GM12878 (cell line): ENCODE results near the gene B4GALT3. TPM values are rescaled to one million over a fixed set of nuclear protein-coding genes. Genes with fewer than 3 reads are reported as not detected.

Experiments
- ATAC-seq: fragments of 200-7000 bp; cut with Tn5 transposase; 3 replicates; pipeline ENCODE4 v1.9.1; 2020; ENCODE audit warnings: mild to moderate bottlenecking, moderate library complexity
- BruUV-seq: library from RNA; stranded (reverse); fragments of 400-500 nt; replicated peaks from 2 replicates; lab custom pipeline; 2021; lab: Mats Ljungman, UMichigan
- CTCF ChIA-PET: fragments of 300-600 bp; sonication (Branson Sonifier 250); formaldehyde crosslinking; extraction: SDS; loops from one replicate; lab custom pipeline; 2021; ENCODE audit warnings: inconsistent platforms; lab: Yijun Ruan, JAX
- POLR2A ChIA-PET: fragments of 350-600 bp; formaldehyde crosslinking; extraction: SDS; loops from one replicate; lab custom pipeline; 2021; ENCODE audit warnings: inconsistent platforms; lab: Charles Lee
- RAD21 ChIA-PET: fragments of 300-600 bp; sonication (Branson Sonifier 250); formaldehyde crosslinking; loops from one replicate; lab custom pipeline; 2023; ENCODE audit warnings: antibody characterized with exemption; ENCODE audit not compliant: unreplicated experiment; lab: Charles Lee
- SMC1A ChIA-PET: fragments of 300-600 bp; sonication (Branson Sonifier 250); formaldehyde crosslinking; loops from one replicate; lab custom pipeline; 2023; ENCODE audit not compliant: unreplicated experiment, uncharacterized antibody; lab: Charles Lee
- DNase-seq: peaks from one replicate; pipeline ENCODE4 v3.0.0-alpha.2; 2011; ENCODE audit warnings: low read depth, low spot score
- FAIRE-seq: peaks from 3 replicates; lab custom pipeline; 2011; peaks lifted over from hg19 to GRCh38; lab: Jason Lieb, UNC
- H2AFZ ChIP-seq: 2 replicates; pipeline ENCODE4 v1.6.0; 2011; ENCODE audit warnings: low read depth, low read length, control low read depth; ENCODE audit not compliant: control insufficient read depth
- H3K27ac ChIP-seq: 2 replicates; pipeline ENCODE4 v1.5.1; 2011; ENCODE audit warnings: control low read depth; ENCODE audit not compliant: control insufficient read depth, insufficient read depth
- H3K27me3 ChIP-seq, 2 experiments: replicated peaks in 1 of 2; 2 replicates each; pipeline versions ENCODE4 v1.6.0 to v1.6.1; 2011; ENCODE audit warnings: low read length in 1 of 2; ENCODE audit not compliant: control insufficient read depth in 2 of 2, insufficient read depth in 2 of 2
- H3K36me3 ChIP-seq, 2 experiments: 2 replicates each; pipeline ENCODE4 v1.5.1; 2011; ENCODE audit warnings: low read length in 1 of 2; ENCODE audit not compliant: control insufficient read depth in 2 of 2, insufficient read depth in 2 of 2
- H3K4me1 ChIP-seq: 2 replicates; pipeline ENCODE4 v1.6.1; 2011; ENCODE audit warnings: mild to moderate bottlenecking, low read length, moderate library complexity, mixed read lengths; ENCODE audit not compliant: control insufficient read depth, insufficient read depth
- H3K4me2 ChIP-seq: 2 replicates; pipeline ENCODE4 v1.6.0; 2011; ENCODE audit warnings: control low read depth; ENCODE audit not compliant: control insufficient read depth, insufficient read depth
- H3K4me3 ChIP-seq: fragments of 200-600 bp; sonication (generic); 2 replicates; pipeline ENCODE4 v1.5.1; 2016
- H3K79me2 ChIP-seq: 2 replicates; pipeline ENCODE4 v1.6.0; 2011; ENCODE audit warnings: low read length; ENCODE audit not compliant: control insufficient read depth, insufficient read depth
- H3K9ac ChIP-seq: 2 replicates; pipeline ENCODE4 v1.8.0; 2011; ENCODE audit warnings: low read length, control low read depth, mixed read lengths; ENCODE audit not compliant: control insufficient read depth, insufficient read depth
- H3K9me3 ChIP-seq: replicated peaks from 3 replicates; pipeline ENCODE4 v1.5.1; 2011; ENCODE audit warnings: mild to moderate bottlenecking, low read length; ENCODE audit not compliant: control insufficient read depth, insufficient read depth
- H4K20me1 ChIP-seq: 2 replicates; pipeline ENCODE4 v1.6.0; 2011; ENCODE audit not compliant: control insufficient read depth, insufficient read depth
- ASH2L ChIP-seq: fragments of 300-600, 200-600 bp; sonication (generic); IDR thresholded peaks from 2 replicates; pipeline ENCODE4 v1.6.1; 2017; ENCODE audit warnings: low read depth, mild to moderate bottlenecking, borderline replicate concordance
- CBFB ChIP-seq: IDR thresholded peaks from 2 replicates; pipeline ENCODE4 v1.6.1; 2016; ENCODE audit warnings: antibody characterized with exemption, low read depth
- MTA2 ChIP-seq: fragments of 450-650 bp; IDR thresholded peaks from 2 replicates; pipeline ENCODE4 v1.6.1; 2016; ENCODE audit warnings: low read depth, mild to moderate bottlenecking, moderate library complexity
- WGBS: methylation state at CpG from one replicate; pipeline ENCODE4 v1.1.6; 2016; ENCODE audit warnings: low lambda C conversion rate; ENCODE audit not compliant: insufficient replicate concordance, insufficient coverage; ENCODE audit errors: missing lambda C conversion rate; 5-methylcytosine and 5-hydroxymethylcytosine counted together
- in situ Hi-C: fragments of 300-500 bp; cut with MboI; formaldehyde crosslinking; loops from 9 replicates; pipeline ENCODE4 v1.14.3; 2018; ENCODE audit warnings: mixed read lengths
- intact Hi-C: fragments of 100-400 bp; cut with micrococcal nuclease; formaldehyde crosslinking; loops from one replicate; pipeline ENCODE4 v1.14.2; 2022; ENCODE audit not compliant: unreplicated experiment
- polyA plus RNA-seq, 11 experiments: library from polyadenylated mRNA; depleted of rRNA in 4 of 11; unstranded in 6 of 11; stranded (reverse) in 5 of 11; fragments of >200 nt; fragmentation: Nextera tagmentation in 4 of 11; fragmentation: Illumina TruSeq in 1 of 11; extraction: Ambion mirVana in 4 of 11; extraction: Trizol in 1 of 11; gene quantifications; 1 replicate in 1 of 11; 2 replicates in 10 of 11; pipeline versions ENCODE4 v1.2.1 to v1.2.3, GENCODE V29; 2011 to 2016; ENCODE audit warnings: inconsistent platforms in 2 of 11, missing spikeins in 2 of 11, low read depth in 1 of 11
- total RNA-seq, 4 experiments: library from RNA; depleted of rRNA in 3 of 4; stranded (reverse); fragments of >200 nt in 3 of 4; fragmentation: Illumina TruSeq in 1 of 4; extraction: Trizol in 1 of 4; gene quantifications; 2 replicates each; pipeline versions ENCODE4 v1.2.1 to v1.2.3, GENCODE V29; 2013 to 2021

Gene B4GALT3
- total and polyA plus RNA-seq, 10 of the 15 experiments (the other 5 are each of a cell fraction or from before 2014, with no cell fraction given): 27.1 to 58.9 (median 42.6) TPM

GRCh38 chr1:161200992-161201835 is 23.9 kb upstream of the B4GALT3 start:
- peak overlapping the region; percentile 95 for H3K4me2 ChIP-seq
- H4K20me1 ChIP-seq: no peaks in the 10 kb centered on the region
- FAIRE-seq (no peak), ATAC-seq (no peak), DNase-seq (no peak)
- no peaks in the 10 kb centered on the region for H3K9me3 ChIP-seq
- H3K27me3 ChIP-seq: no peaks in the 10 kb centered on the region
- CTCF ChIA-PET: interaction anchor here (0.9 to 13.6 kb wide), 15 partner anchors 9 to 188 kb away, joined by 3 to 385 read pairs (median 12); partner anchors contain the start of genes APOA2, FCER1G, PPOX and TOMM40L
- POLR2A ChIA-PET: interaction anchor here (0.5 to 3.0 kb wide), 12 partner anchors 10 to 191 kb away, joined by 3 to 24 read pairs (median 6); partner anchors contain the start of genes B4GALT3, CFAP126, FCER1G and PPOX
- RAD21 ChIA-PET: interaction anchor here (1.0 to 6.6 kb wide), 9 partner anchors 10 to 182 kb away, joined by 3 to 72 read pairs (median 8); partner anchors contain the start of genes CFAP126, PPOX and TOMM40L
- peak overlapping the region; percentile 40 for H2AFZ ChIP-seq
- in situ Hi-C loops (no loop called here), intact Hi-C loops (no loop called here)
- peak overlapping the region; percentile 94; the same call in 1 of the 2 replicates for H3K9ac ChIP-seq
- BruUV-seq: TSS peak; percentile 99
- WGBS: 80% methylated on average over 13 of the region's 13 CpGs
- SMC1A ChIA-PET: interaction anchor here (0.6 to 8.1 kb wide), 15 partner anchors 8 to 181 kb away, joined by 3 to 66 read pairs (median 6); partner anchors contain the start of genes CFAP126, PPOX, SDHC and TOMM40L
- H3K4me3 ChIP-seq: peak overlapping the region; percentile 64
- peak overlapping the region; percentile 86 for H3K27ac ChIP-seq
- peaks cover 0 to 1% of the 10 kb centered on the region in 2 experiments; a peak in 1 of 4 replicates for H3K36me3 ChIP-seq
- peaks cover 21% of the 10 kb centered on the region for H3K4me1 ChIP-seq
- peaks cover 20% of the 10 kb centered on the region for H3K79me2 ChIP-seq
- TF ChIP-seq CBFB (no peak), MTA2 (no peak), ASH2L (no peak)
- TF ChIP-seq, all 136 proteins: peak for 0
